ENCODE data around the gene ATP1A3. TPM values are rescaled to one million over a fixed set of nuclear protein-coding genes. Genes with fewer than 3 reads are reported as not detected.
"Not testable (repeated sequence)": the region's sequence is repeated elsewhere in the genome, so short reads cannot be mapped to it uniquely, and the experiment has no call there.

ATP1A3 gene
- total RNA-seq, 1 donor from 2014 or later = 5.6 TPM

DNA sequence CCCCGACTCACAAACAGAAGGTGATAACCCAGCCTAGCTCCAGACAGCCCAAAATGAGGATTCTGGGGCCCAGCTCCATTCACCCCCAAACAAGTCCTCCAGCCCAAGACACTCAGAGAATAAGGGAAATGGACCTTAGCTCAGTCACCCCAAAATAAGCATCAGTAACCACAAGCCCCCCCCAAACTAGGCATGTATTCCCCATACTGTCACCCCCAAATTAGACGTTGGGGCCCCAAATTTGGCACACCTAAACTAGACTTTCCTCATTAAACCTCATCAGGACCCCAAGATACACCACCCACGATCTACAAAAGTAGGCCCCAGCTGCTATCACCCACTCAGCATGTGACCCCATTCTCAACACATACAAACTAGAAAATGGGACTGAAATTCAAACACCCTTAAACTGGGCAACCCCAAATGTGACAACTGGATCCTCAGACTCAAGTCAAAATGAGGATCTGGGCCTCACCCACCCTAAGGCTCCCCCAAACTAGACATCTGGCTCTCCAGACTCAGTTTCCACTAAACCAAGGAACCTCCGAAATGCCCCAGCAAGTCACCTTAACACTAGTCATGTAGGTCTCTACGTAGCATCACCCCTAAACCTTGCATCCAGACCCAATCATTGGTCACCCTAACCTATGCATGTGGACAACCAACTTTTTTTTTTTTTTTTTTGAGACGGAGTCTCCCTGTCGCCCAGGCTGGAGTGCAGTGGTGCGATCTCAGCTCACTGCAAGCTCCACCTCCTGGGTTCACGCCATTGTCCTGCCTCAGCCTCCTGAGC, 52.4 kb downstream of the ATP1A3 start:
- Mint-ChIP-seq H3K36me3 (no peaks in the 10 kb centered on the region), H3K9me3 (no peaks in the 10 kb centered on the region), H3K4me3 (peak overlapping the region; percentile 79), H3K27ac (no peak overlapping the region), H3K27me3 (peaks cover 37% of the 10 kb centered on the region), H3K4me1 (ENCODE audit: unreplicated experiment) (peaks cover 5% of the 10 kb centered on the region)
- DNase-seq (ENCODE audit: extremely low spot score, unreplicated experiment) = no peak
- TF ChIP-seq, protein P1, sequence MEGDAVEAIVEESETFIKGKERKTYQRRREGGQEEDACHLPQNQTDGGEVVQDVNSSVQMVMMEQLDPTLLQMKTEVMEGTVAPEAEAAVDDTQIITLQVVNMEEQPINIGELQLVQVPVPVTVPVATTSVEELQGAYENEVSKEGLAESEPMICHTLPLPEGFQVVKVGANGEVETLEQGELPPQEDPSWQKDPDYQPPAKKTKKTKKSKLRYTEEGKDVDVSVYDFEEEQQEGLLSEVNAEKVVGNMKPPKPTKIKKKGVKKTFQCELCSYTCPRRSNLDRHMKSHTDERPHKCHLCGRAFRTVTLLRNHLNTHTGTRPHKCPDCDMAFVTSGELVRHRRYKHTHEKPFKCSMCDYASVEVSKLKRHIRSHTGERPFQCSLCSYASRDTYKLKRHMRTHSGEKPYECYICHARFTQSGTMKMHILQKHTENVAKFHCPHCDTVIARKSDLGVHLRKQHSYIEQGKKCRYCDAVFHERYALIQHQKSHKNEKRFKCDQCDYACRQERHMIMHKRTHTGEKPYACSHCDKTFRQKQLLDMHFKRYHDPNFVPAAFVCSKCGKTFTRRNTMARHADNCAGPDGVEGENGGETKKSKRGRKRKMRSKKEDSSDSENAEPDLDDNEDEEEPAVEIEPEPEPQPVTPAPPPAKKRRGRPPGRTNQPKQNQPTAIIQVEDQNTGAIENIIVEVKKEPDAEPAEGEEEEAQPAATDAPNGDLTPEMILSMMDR (conservative IDR thresholded peaks at IDR 0.05) = no peak

DNA sequence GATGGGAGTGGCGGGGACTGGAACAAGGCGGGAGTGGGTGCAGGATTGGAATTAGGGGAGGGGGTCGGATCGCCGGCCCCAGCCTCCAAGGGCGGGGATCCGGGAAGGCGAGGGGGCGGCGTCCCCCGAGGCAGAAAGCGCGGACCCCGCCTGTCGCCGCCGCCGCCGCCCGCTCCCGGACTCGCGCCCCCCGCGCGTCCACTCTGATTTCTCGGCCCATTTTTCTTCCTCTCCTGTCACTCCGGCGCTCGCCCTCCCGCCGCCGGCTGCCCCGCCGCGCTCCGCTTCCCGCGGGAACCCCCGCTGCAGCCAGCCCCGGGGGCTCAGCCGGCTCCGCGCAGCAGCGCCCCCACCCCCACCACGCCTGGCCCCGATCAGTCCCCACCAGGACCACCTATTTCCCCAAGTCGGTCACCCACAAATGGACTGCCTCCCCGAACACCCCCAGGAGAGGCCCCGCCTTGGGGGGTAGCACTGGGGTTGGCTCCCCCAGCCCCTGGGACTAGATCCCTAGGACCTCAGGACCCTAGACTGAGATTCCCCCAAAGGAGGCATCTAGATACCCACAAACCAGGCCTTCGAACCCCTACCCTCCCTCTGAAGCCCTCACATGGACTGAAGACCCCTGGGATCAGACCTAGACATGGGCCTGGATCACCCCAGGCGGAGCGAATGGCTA, 53.2 kb downstream of the ATP1A3 start:
- Mint-ChIP-seq H3K9me3 (no peaks in the 10 kb centered on the region), H3K4me1 (ENCODE audit: unreplicated experiment) (peaks cover 5% of the 10 kb centered on the region), H3K36me3 (no peaks in the 10 kb centered on the region), H3K4me3 (peak overlapping the region; percentile 89), H3K27ac (peak overlapping the region; percentile 64), H3K27me3 (peaks cover 44% of the 10 kb centered on the region)
- DNase-seq (ENCODE audit: extremely low spot score, unreplicated experiment) = no peak
- TF ChIP-seq, protein P1 (conservative IDR thresholded peaks at IDR 0.05) = no peak

DNA sequence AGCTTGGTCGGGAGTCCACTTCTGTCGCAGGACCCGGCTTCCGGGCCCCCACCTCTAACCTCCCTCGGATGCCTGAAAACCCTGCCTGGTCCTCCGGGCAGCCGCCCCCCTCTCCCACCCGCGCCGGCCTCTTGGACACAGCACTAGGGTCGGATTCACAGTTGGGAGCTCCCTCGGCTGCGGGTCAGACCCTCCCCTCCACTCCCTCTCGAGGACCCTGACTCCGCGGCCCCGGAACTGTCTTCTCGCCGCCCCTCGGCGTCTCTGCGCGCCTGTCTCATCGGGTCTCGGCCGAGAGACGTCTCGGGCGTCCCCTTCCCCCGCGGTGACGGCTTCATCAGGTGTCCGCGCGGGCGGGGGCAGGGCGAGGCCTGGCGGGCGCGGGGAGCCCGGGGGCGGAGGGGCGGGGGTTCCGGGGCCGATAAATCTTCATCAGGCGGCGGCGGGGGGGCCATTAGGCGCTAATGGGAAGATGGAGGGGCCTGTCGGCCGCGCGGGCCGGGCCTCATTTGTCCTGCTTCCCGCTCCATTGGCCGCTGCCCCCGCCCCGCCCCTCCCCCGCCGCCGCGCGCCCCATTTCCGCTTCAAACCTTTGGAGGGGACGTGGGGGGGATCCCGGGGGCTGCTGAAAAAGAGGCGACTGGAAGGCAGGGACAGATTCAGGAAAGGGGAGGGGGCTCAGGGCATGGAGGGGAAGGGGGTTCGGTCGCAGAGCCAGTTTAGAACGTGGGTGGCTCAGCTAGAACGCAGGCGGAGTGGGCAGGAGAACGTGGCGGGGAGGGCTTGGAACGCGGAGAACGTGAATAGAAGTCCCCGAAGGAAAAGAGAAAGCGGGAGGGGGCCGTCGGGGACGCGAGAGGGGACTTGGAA, 53.9 kb downstream of the ATP1A3 start:
- no peaks in the 10 kb centered on the region for H3K36me3 Mint-ChIP-seq
- peaks cover 50% of the 10 kb centered on the region for H3K27me3 Mint-ChIP-seq
- peaks cover 7% of the 10 kb centered on the region for H3K4me1 Mint-ChIP-seq (ENCODE audit: unreplicated experiment)
- TF ChIP-seq, protein P1 (conservative IDR thresholded peaks at IDR 0.05) = no peak
- peak overlapping the region; percentile 64 for H3K27ac Mint-ChIP-seq
- peak overlapping the region; percentile 89 for H3K4me3 Mint-ChIP-seq
- no peaks in the 10 kb centered on the region for H3K9me3 Mint-ChIP-seq
- peak; percentile 78 for DNase-seq (ENCODE audit: extremely low spot score, unreplicated experiment)

- H3K36me3 Mint-ChIP-seq; H3K4me3 Mint-ChIP-seq; DNase-seq (ENCODE audit: extremely low spot score, unreplicated experiment); H3K27ac Mint-ChIP-seq; H3K9me3 Mint-ChIP-seq: not testable (repeated sequence)
- H3K27me3 Mint-ChIP-seq = peaks cover 55% of the 10 kb centered on the region
- H3K4me1 Mint-ChIP-seq (ENCODE audit: unreplicated experiment) = peaks cover 12% of the 10 kb centered on the region
Observed at GRCh38 chr19:41939209-41939608, 54.8 kb downstream of the ATP1A3 start.

GRCh38 chr19:41937525-41938468, 56.2 kb downstream of the ATP1A3 start:
- no peaks in the 10 kb centered on the region for H3K9me3 Mint-ChIP-seq
- TF ChIP-seq, protein P1 (conservative IDR thresholded peaks at IDR 0.05) = peak; percentile 38
- no peak for DNase-seq (ENCODE audit: extremely low spot score, unreplicated experiment)
- peaks cover 12% of the 10 kb centered on the region for H3K4me1 Mint-ChIP-seq (ENCODE audit: unreplicated experiment)
- H3K27me3 Mint-ChIP-seq = peaks cover 64% of the 10 kb centered on the region
- no peaks in the 10 kb centered on the region for H3K36me3 Mint-ChIP-seq
- H3K27ac Mint-ChIP-seq = no peak overlapping the region
- peak overlapping the region; percentile 37 for H3K4me3 Mint-ChIP-seq

Data from type B pancreatic cell (in vitro differentiated cells).